H1 (cell line): ENCODE results near the gene REPIN1. TPM values are rescaled to one million over a fixed set of nuclear protein-coding genes. Genes with fewer than 3 reads are reported as not detected.

ENCODE experiments used
- SIX5 ChIP-seq: IDR thresholded peaks from 2 replicates; pipeline ENCODE4 v1.6.1; 2011; ENCODE audit warnings: mild to moderate bottlenecking, low read depth, low read length
- polyA plus RNA-seq, 7 experiments: library from polyadenylated mRNA; depleted of rRNA in 3 of 7; stranded (reverse) in 5 of 7; unstranded in 2 of 7; fragments of >200 nt in 5 of 7; fragments of 200-250 nt in 2 of 7; gene quantifications; 1 replicate in 5 of 7; 2 replicates in 1 of 7; 4 replicates in 1 of 7; pipeline versions ENCODE4 v1.2.1 to v1.2.3, GENCODE V29; 2011 to 2013; ENCODE audit warnings: missing spikeins in 2 of 7, mixed read lengths in 2 of 7
- total RNA-seq: library from RNA; stranded (reverse); fragmentation: NEBNext Ultra II Directional; extraction: Animal tissue kit (Norgen Biotek cat#: 25700); gene quantifications from 2 replicates; pipeline ENCODE4 v1.2.1, GENCODE V29; 2021

REPIN1 gene
- total and polyA plus RNA-seq, 2 of the 8 experiments (the other 6 are each of a cell fraction or from before 2014, with no cell fraction given), result 98.6 to 125 TPM

- no peak for TF ChIP-seq SIX5
Measured at GRCh38 chr7:150345012-150345411, 23.6 kb upstream of the REPIN1 start (continued).
